ENCODE measurements around the gene PRRC1. TPM values are rescaled to one million over a fixed set of nuclear protein-coding genes. Genes with fewer than 3 reads are reported as not detected.

PRRC1 gene
- polyA plus RNA-seq, 3 donors = 10.8 to 20.6 (median 17.9) TPM

DNA sequence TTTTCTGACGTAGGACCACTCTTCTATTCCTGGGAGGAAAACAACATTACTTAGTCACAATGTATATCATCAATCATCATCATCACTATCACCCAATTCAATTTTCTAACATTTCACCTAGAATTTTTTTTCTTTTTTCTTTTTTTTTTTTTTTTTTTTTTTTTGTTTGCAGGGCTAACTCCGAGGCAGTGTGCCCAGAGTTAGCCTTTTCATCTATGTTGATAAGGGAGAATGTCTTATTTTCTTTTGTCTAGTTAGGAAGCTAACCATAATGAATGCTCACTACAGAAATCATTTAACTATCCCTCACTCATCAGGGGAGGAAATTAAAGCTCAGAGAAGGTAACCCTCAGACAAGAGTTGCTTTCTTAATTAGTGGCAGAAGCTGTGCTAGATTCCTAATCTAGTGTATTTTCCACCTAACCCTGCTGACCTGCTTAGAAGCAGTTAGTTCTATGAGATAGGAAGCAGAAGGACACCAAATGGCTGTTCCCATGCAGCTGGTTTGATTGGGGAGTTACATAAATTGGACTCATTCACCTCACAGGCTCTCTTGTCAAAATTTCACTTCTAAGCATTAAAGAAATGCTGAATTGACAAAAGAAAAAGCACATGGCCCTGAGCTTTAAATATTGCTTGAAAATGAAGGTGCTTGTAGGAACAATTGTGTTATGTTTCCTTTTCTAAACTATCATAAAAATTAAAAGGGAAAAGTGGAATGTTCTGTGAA, 8.6 kb upstream of the PRRC1 start:
- no peaks in the 10 kb centered on the region for H3K27me3 ChIP-seq (ENCODE audit: control insufficient read depth in 2 of 2, insufficient read depth in 2 of 2, low read length in 2 of 2)
- peaks cover 0 to 2% (median 0%) of the 10 kb centered on the region in 7 donors for H3K9me3 Mint-ChIP-seq
- H3K27ac Mint-ChIP-seq = no peak overlapping the region
- no peaks in the 10 kb centered on the region for H3K36me3 ChIP-seq (replicated peaks in 1 of 2; ENCODE audit: control insufficient read depth in 1 of 2, insufficient read depth in 2 of 2, low read length in 2 of 2)
- H3K27me3 Mint-ChIP-seq (ENCODE audit: low read depth in 3 of 3) = peaks cover 4 to 7% (median 5%) of the 10 kb centered on the region in 3 donors
- TF ChIP-seq, protein P1, sequence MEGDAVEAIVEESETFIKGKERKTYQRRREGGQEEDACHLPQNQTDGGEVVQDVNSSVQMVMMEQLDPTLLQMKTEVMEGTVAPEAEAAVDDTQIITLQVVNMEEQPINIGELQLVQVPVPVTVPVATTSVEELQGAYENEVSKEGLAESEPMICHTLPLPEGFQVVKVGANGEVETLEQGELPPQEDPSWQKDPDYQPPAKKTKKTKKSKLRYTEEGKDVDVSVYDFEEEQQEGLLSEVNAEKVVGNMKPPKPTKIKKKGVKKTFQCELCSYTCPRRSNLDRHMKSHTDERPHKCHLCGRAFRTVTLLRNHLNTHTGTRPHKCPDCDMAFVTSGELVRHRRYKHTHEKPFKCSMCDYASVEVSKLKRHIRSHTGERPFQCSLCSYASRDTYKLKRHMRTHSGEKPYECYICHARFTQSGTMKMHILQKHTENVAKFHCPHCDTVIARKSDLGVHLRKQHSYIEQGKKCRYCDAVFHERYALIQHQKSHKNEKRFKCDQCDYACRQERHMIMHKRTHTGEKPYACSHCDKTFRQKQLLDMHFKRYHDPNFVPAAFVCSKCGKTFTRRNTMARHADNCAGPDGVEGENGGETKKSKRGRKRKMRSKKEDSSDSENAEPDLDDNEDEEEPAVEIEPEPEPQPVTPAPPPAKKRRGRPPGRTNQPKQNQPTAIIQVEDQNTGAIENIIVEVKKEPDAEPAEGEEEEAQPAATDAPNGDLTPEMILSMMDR (IDR thresholded peaks at IDR 0.05) = no peak
- no peak overlapping the region for H3K27ac ChIP-seq (ENCODE audit: low read depth in 1 of 2, low read length in 2 of 2)
- H3K4me3 Mint-ChIP-seq = no peak overlapping the region
- WGBS (ENCODE audit: insufficient coverage) = no CpG with 5 or more reads among the region's 2 CpGs
- no peaks in the 10 kb centered on the region for H3K36me3 Mint-ChIP-seq
- no peaks in the 10 kb centered on the region for H3K79me2 ChIP-seq (ENCODE audit: insufficient read depth, low read length)
- H3K9ac ChIP-seq (ENCODE audit: insufficient read depth, low read length, poor library complexity, severe bottlenecking) = no peak overlapping the region
- no peaks in the 10 kb centered on the region for H4K20me1 ChIP-seq (ENCODE audit: insufficient read depth, low read length)
- peaks cover 17% of the 10 kb centered on the region for H3K4me1 Mint-ChIP-seq
- no peaks in the 10 kb centered on the region for H3K9me3 ChIP-seq (replicated peaks in 1 of 2; ENCODE audit: control insufficient read depth in 1 of 2, insufficient read depth in 1 of 2, low read length in 2 of 2)
- DNase-seq = no peak
- no peak overlapping the region for H3K4me3 ChIP-seq (replicated peaks in 1 of 3; ENCODE audit: low read depth in 2 of 3, low read length in 3 of 3)
- no peak overlapping the region for H3K4me2 ChIP-seq (replicated peaks; ENCODE audit: extremely low read depth, low read length, poor library complexity, severe bottlenecking)
- H3K4me1 ChIP-seq (ENCODE audit: control insufficient read depth in 1 of 2, insufficient read depth in 2 of 2, low read length in 2 of 2) = peaks cover 0 to 8% of the 10 kb centered on the region in 2 donors
- intact Hi-C loops (cut with micrococcal nuclease) = no loop called here
- no peak overlapping the region for H2AFZ ChIP-seq (ENCODE audit: insufficient read depth, low read depth, low read length, poor library complexity, severe bottlenecking)

DNA sequence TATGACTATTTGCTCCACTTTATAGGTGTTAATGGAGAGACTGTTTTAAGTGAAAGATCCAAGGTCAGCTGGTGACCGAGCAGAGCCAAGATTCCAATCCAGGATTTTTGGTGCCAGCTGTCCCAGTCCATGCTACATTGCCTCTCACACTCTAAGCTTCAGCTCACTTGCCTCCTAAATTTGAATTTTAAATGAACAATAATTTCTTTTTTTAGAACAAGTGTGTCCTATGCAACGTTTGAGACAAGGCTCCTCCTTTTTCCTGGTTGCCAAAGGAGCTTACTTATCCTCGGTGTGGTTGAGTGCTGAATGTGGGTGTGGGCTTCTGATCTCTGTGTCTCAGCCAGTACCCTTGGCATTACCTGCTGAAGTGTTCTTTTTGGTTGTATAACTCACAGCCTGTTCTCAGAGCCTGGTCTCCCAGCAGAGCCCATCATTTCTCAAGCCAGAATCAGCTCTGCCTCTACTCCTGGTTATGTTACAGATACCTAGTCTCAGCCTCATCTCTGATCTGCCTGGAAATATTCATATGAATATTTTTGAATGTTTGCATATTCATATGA, 4.0 kb upstream of the PRRC1 start:
- Histone ChIP-seq H3K27me3 (ENCODE audit: control insufficient read depth in 2 of 2, insufficient read depth in 2 of 2, low read length in 2 of 2) (no peaks in the 10 kb centered on the region), H3K4me1 (ENCODE audit: control insufficient read depth in 1 of 2, insufficient read depth in 2 of 2, low read length in 2 of 2) (peaks cover 8 to 10% of the 10 kb centered on the region in 2 donors), H3K9ac (ENCODE audit: insufficient read depth, low read length, poor library complexity, severe bottlenecking) (no peak overlapping the region), H3K9me3 (replicated peaks in 1 of 2; ENCODE audit: control insufficient read depth in 1 of 2, insufficient read depth in 1 of 2, low read length in 2 of 2) (no peaks in the 10 kb centered on the region), H3K27ac (ENCODE audit: low read depth in 1 of 2, low read length in 2 of 2) (no peak overlapping the region), H3K4me3 (replicated peaks in 1 of 3; ENCODE audit: low read depth in 2 of 3, low read length in 3 of 3) (no peak overlapping the region), H3K4me2 (replicated peaks; ENCODE audit: extremely low read depth, low read length, poor library complexity, severe bottlenecking) (no peak overlapping the region), H3K36me3 (replicated peaks in 1 of 2; ENCODE audit: control insufficient read depth in 1 of 2, insufficient read depth in 2 of 2, low read length in 2 of 2) (no peaks in the 10 kb centered on the region), H4K20me1 (ENCODE audit: insufficient read depth, low read length) (peaks cover 2% of the 10 kb centered on the region), H2AFZ (ENCODE audit: insufficient read depth, low read depth, low read length, poor library complexity, severe bottlenecking) (no peak overlapping the region), H3K79me2 (ENCODE audit: insufficient read depth, low read length) (peaks cover 10% of the 10 kb centered on the region)
- H3K4me1 Mint-ChIP-seq = peaks cover 10% of the 10 kb centered on the region
- TF ChIP-seq, protein P1 (IDR thresholded peaks at IDR 0.05) = no peak
- H3K9me3 Mint-ChIP-seq = peaks cover 0 to 5% (median 0%) of the 10 kb centered on the region in 7 donors
- no peak for DNase-seq
- H3K27ac Mint-ChIP-seq = no peak overlapping the region
- no peak overlapping the region for H3K4me3 Mint-ChIP-seq
- no peaks in the 10 kb centered on the region for H3K36me3 Mint-ChIP-seq
- peaks cover 1 to 4% (median 2%) of the 10 kb centered on the region in 3 donors for H3K27me3 Mint-ChIP-seq (ENCODE audit: low read depth in 3 of 3)
- no CpG with 5 or more reads among the region's 3 CpGs for WGBS (ENCODE audit: insufficient coverage)
- intact Hi-C loops (cut with micrococcal nuclease) = no loop called here

All from CD14-positive monocyte (primary cell).